NCI-H2081 treated with DMSO at 0.1 percent for 48 hours (cell line): ENCODE data around the gene NXPH3.

Source experiments
- DNase-seq: peaks from one replicate; lab custom pipeline; 2025; lab: John Stamatoyannopoulos, UW

The NXPH3 gene

DNA sequence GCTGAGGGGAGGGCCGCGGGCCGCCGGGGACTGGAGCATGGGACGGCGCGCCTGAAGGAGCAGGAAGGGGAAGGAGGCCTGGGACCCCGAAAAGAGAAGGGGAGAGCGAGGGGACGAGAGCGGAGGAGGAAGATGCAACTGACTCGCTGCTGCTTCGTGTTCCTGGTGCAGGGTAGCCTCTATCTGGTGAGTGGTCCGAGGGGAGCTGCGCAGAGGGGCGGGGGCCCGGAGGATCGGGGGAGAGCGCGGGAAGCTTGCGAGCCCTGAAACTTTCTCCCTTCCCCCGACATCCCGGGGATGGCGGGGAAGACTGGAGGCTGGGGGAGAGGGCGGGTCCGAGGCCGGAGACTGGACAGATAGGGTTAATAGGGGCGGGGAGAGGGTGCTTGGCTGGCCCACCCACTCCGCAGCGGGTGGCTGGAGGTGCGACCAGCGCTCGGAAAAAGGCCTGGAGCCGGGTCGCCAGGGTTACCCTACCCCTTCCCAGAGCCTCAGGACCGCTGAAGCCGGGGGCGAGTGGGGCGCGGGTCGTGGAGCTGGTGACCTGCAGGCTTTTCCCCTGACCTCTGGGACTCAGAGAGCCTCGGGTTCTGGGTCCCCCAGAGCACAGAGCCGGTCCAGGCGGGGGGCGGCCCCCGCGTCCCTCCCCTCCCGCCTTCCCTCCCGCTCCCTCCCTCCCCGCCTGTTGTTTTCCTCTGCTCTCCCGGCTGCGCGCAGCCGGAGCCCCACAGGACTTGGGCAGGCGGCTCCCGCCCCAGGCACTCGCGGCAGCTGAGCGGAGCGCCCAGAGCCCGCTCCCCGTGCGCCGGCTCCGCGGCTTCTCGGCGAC is 631 bp downstream of the NXPH3 start:
- DNase-seq: no peak

DNA sequence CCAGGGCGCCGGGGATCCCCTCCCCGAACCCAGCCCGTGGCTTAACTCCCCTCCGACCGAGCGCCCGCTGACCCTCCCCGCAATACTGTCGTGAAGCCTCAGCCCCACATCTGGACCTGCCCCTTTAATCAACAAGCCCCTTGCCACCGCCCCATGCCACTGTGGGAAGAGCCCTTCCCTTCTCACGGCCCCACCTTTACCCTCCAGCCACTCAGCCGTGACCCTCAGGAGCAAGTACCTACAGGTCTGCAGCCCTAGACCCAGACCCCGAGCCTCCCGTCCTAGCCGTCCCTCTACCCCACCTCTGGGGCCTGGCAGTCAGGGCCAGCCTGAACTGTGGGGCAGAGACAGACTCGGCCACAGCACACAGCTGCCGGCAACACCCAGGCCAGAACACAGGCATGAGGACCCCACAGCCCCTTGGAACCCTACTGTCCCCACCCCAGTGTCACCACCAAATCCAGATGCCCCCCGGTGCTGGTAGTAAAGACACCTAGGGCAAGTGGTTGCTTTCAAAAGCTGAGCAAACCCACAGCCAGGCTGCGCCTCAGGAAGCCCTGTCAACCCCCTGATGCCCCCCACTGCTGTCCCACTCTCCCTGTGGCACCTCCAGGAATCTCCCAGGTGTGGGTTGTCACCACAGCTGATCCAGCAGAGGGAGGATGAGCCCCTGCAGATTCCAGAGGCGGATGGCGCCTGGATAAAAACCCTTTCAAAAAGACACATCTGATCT is 1.4 kb downstream of the NXPH3 start:
- no peak for DNase-seq

- no peak for DNase-seq
These were observed 1.9 kb downstream of the NXPH3 start for GRCh38 chr17:49577650-49577934.

DNA sequence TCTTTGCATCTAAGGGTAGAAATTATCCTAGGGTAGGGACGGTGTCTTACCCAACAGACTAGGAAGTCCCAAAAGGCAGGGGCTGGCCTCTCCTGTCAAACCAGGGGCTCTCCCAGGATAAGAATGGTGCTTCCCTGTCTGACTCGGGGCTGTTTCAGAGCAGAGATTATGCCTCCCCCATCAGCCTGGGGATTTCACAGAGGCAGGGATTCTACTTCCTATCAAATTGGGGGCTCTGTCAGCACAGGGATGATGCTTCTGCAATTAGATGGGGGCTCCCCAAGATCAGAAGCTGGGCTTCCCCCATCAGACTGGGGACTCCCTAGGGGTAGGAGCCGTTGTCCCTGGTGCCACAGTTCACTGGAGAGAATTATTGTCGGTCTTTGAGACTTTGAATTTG is 2.3 kb downstream of the NXPH3 start:
- DNase-seq: no peak

- no peak for DNase-seq
These were observed 2.7 kb downstream of the NXPH3 start for GRCh38 chr17:49578414-49578813.

GRCh38 chr17:49578952-49579500 is 3.4 kb downstream of the NXPH3 start:
- no peak for DNase-seq

DNA sequence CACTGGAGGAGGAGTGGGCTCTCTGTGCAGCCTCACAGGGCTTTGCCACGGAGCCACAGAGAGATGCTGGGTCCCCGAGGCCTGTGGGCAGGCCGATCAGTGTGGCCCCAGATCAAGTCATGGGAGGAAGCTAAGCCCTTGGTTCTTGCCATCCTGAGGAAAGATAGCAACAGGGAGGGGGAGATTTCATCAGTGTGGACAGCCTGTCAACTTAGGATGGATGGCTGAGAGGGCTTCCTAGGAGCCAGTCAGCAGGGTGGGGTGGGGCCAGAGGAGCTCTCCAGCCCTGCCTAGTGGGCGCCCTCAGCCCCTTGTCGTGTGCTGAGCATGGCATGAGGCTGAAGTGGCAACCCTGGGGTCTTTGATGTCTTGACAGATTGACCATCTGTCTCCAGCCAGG is 3.9 kb downstream of the NXPH3 start:
- no peak for DNase-seq

DNA sequence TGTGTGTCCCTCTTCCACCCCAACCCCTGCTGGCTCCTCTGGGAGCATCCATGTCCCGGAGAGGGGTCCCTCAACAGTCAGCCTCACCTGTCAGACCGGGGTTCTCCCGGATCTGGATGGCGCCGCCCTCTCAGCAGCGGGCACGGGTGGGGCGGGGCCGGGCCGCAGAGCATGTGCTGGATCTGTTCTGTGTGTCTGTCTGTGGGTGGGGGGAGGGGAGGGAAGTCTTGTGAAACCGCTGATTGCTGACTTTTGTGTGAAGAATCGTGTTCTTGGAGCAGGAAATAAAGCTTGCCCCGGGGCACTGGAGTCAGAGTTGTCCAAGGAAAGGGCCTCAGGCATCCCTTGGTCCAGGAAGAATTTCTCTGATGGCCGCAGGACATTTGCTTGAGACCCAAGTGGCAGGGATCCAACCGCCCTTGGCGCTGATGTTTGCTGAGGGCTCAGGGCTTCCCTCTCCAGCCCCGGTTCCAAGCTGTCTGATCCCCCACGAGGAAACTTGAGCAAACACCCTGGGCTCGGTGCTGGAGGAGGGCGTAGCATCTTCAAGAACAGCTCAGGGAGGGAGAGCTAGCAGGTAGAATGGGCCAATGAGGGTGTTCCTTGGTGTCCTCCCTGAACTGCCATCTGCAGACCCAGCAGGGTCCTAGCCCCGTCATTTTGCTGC is 4.5 kb downstream of the NXPH3 start:
- DNase-seq: no peak

DNA sequence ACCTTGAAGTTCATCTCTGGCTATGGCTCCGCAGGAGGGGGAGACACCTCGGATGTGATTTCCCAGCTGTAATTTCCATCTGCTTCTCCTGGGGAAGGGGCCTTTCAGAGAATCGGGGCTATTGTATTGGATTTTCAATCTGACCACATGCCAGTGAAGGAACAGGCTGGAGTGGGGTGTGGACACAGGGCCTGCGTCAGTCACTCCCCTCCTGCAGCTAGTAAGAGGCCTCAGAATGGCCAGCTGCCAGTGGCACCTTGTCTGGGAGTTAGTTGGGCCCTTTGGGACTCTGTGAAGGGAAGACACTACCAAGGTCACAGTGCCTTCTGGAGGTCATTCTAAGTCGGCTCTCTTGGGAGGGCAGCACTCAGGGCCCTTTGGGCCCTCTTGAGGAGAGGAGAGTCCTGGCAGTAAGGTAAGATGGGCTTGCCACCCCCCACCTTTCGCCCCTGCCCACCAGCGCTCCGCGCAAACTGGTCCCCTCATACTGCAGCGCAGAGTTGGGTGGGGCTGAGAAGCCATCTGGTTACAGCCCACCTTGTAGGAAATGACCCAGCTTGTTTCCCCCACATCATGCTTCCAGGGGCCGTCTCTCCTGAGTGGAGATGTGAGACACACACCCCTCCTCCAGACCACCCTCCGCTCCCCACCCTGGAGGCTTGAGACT is 5.4 kb downstream of the NXPH3 start:
- DNase-seq: no peak

DNA sequence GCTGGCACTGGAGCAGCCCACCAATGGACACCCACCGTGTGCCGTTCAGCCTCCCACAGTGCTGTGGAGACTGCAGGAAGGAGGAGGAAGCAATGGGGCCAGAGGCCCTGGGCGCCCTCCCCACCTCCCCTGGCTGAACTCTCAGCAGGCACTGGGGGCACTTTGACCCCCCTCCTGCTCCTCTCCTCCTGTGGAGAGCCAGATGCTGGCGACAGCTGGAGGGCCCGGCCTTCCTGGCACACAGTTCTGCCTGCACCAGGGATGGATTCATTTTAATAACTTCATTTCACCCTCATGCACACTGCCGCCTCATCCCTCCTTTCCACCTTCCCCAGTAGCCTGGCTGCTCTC is 6.0 kb downstream of the NXPH3 start:
- DNase-seq: no peak

DNA sequence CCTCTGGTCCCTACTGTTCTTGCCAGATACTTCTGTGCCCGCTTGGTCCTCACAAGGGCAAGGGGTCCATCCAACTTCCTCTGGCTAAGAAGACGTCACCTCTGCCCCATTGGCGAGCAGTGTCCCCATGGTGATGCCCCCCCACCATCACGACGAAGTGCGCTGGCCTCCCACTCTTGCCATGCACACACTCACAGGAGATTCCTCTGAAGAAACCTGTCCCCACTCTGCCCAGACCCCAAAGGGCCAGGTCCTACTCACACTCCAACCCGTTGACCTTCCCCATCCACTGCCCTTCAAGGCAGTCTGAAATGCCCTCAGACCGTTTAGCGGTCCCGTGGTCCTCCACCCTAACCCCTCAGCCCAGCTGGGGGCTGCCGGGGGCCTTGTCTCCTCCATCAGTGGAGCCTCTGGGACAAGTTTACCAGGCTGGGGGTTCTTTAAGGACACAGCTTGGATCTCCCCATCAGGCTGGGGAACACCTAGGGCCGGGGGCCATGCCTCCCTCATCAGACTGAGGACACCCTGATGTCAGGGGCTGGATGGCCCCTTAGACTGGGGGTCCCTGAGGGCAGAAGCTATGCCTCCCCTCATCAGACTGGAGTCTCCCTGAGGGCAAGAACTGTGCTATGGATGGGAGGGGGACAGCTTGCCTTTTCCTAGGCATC is 6.5 kb downstream of the NXPH3 start:
- DNase-seq: no peak

DNA sequence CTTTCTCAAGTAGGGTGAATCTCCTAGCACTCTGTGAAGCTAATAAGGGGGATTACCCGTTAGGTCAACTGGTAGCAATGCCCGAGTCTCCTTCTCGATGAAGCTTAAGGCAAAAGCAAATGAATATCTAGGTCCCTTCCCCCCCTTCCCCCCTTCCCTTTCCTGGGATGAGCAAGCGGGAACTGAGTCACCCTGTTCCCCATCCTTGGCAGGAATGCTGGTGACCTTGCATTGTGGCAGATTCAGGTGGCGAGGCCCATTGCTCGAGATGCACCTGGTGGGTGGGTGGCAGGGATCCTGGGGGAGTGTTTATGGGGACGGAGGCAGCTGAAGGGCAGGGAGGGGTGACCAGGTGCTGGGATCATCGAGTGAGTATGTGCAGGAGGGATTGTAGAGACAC is 7.1 kb downstream of the NXPH3 start:
- DNase-seq: no peak

DNA sequence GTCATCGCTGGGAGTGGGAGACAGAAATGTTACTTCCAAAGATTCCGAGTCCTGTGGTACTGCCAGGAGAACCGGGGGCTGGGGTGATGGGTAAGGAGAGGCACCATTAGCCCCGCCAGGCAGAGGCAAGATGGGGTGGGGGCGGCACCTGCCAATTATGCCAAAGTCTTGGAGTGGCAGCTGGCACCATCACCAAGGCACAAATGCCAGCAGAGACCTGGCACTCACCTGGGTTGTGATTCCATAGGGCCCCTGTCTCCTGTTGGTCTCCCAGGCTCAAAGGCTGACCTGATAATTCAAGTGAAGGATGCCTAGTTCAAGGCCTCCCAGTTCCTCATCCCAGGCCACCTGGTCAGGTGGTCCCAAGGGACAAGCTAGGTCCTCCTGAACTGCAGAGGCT is 7.6 kb downstream of the NXPH3 start:
- no peak for DNase-seq

DNA sequence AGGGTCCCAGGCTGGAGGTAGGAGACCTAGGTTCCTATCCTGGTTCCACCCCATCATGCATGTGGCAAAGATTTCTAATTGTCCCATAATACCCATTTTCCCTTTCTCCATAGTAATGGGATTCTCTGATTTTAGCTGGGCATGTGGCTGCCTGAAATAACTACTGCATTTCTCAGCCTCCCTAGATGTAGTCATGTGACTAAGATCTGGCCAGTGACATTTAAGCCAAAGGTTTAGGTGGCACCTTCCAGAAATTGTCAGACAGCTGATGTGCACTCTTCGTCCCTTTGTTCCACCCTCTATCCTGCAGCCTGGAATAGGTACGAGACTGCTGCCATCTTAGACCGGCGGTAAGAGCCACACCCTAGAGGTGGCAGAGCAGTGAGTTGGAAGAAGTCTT is 8.2 kb downstream of the NXPH3 start:
- no peak for DNase-seq

DNA sequence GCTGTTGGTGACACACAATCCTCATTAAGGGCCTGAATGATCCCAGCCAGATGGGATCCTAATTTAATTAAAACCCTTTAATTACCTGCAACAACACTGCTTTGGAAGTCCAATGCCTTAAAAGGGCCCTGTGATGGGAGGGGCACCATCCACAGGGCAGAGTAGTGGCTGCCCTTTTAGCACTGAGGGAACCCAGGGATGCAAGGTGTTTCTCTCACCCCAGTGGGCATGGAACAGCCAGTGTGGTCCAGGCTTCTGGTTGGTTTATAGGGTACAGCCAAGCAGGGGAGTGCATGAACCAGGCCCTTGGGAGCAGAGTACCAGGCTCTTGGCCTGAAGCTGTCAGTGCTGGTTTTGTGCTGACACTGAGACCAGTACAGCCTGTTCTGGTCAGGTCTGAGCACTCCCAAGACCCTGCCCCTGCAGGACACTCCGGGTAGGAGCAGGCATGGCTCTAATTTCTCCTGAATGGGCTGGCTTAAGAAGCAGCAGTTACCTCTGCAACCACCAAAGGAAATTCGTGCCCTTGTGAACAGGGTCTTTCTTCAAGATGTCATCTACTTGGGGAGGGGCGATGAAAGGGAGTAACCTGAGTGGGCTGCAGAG is 9.9 kb downstream of the NXPH3 start:
- DNase-seq: no peak

- DNase-seq: no peak
These were observed 11.8 kb downstream of the NXPH3 start for GRCh38 chr17:49587366-49588073.

DNA sequence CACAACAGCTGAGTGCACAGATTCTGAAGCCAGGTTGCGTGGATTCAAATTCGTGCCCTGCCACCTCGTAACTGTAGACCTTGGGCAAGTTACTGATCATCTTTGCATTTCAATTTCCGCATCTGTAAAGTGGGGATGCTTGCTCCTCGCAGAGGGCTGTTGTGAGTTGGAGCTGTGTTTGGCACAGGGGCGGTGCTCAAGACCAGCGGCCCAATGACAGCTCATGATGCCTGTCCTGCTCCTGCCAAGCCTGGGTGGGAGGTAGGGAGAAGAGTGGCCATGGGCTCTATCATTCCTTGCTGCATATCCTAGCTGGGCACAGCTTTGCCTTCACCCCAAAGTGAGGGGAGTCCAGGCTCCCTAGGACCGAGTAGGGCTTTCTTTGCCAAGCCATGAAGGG is 12.6 kb downstream of the NXPH3 start:
- no peak for DNase-seq

DNA sequence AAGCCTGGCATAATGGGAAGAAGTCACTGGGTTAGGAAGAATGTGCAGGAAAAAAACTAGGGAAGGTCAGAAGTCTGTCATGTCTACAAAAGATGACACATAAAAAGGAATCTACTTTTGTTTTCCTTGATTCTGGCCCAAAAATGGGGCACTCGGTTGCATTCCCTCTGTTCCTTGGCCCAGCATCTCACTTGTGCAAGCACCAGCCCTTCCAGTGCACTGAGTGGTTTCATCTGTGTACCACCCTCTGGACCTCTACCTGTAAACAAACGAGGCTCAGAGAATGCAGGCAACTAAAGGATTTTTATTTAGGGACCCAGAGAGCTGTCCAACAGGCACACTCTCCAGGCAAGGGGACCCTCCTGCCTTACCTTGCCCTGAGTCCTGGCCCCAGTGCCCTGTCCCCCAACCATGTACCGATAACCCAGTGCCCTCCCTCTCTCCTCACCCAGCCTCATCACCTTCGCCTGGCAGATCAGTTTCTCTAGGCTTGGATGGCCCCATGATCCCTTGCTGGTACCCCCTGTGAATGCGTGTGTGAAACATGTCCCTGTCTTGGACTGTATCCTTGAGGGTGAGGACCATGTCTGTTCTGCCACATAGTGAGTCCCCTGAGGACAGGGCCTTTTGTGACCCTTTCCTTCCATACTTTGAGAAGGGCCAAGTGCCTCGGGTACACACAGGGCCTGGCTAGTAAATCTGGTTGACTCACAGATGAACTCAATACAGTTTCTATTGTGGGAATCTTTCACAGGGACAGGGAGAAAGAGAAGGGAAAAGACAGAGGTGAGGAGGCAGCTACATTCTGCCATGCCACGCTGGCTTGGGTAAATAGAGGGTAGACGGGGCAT is 13.3 kb downstream of the NXPH3 start:
- DNase-seq: no peak

DNA sequence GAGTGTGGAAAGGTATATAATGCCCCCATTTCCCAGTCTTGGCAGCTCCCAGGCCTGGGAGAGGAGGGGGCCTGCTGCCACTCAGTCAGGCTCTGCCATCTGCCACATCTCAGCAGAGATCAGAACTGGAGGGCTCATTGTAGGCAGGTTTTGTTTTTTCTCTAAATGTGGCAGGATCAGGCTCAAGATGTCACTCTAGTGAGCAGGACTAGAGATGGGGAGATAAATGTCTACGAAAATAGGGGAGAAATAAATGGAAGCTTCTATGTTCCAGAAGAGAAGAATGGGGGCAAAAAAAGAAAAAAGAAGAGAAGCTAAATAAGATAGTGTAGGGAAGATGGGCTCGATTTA is 13.9 kb downstream of the NXPH3 start:
- DNase-seq: no peak

GRCh38 chr17:49590874-49591273 is 15.2 kb downstream of the NXPH3 start:
- no peak for DNase-seq
